Testis (tissue), 2 donors: ENCODE measurements around the gene CLIP2.

ENCODE experiments used
- POLR2A ChIP-seq: fragments of 450-650 bp; IDR thresholded peaks from one replicate; pipeline ENCODE4 v1.6.1; 2017; ENCODE audit warnings: antibody characterized with exemption, mild to moderate bottlenecking, moderate library complexity
- TF ChIP-seq, protein P1 (sequence below), 3 experiments: fragments of 450-650 bp in 2 of 3; fragments of 200-600 bp in 1 of 3; sonication (generic) in 1 of 3; IDR thresholded peaks; one replicate each; pipeline ENCODE4 v1.5.1; 2016 to 2019; ENCODE audit warnings: antibody characterized with exemption in 3 of 3, mild to moderate bottlenecking in 2 of 3, moderate library complexity in 1 of 3

DNA sequence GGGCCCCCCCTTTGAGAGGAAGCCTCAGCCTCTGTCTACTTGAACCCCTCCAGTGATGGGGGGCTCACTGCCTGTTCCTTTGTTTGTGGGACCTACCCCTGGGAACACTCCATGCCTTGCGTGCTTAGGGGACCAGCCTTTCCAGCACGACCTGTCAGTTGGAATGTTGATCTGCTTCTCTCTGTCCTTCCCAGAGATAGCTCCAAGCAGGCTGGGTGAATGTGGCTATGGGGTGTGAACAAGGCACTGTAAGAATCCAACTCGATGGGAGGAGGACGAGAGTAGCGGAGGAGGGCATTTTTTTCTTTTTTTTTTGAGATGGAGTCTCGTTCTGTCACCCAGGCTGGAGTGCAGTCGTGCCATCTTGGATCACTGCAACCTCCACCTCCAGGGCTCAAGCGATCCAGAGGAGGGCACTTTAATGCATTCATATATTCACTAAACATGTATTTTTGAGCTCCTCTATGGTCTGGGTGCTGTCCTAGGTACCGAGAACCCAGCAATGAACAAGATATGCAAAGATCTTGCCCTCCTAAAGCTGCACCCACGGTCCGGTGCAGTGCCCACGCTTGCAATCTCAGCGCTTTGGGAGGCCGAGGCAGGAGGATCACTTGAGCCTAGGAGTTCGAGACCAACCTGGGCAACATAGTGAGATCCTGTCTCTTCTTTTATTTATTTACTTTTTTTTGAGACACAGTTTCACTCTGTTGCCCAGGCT is 8.5 kb downstream of the CLIP2 start:
- TF ChIP-seq, protein P1, sequence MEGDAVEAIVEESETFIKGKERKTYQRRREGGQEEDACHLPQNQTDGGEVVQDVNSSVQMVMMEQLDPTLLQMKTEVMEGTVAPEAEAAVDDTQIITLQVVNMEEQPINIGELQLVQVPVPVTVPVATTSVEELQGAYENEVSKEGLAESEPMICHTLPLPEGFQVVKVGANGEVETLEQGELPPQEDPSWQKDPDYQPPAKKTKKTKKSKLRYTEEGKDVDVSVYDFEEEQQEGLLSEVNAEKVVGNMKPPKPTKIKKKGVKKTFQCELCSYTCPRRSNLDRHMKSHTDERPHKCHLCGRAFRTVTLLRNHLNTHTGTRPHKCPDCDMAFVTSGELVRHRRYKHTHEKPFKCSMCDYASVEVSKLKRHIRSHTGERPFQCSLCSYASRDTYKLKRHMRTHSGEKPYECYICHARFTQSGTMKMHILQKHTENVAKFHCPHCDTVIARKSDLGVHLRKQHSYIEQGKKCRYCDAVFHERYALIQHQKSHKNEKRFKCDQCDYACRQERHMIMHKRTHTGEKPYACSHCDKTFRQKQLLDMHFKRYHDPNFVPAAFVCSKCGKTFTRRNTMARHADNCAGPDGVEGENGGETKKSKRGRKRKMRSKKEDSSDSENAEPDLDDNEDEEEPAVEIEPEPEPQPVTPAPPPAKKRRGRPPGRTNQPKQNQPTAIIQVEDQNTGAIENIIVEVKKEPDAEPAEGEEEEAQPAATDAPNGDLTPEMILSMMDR (IDR thresholded peaks at IDR 0.05) = no peak
- TF ChIP-seq POLR2A = no peak
